Esophagus squamous epithelium (tissue), 4 donors: Measurements from ENCODE around the gene PRAC1.

Experiments
- CTCF ChIP-seq, 6 experiments: fragments of 450-650 bp in 4 of 6; fragments of 200-600 bp in 2 of 6; sonication (generic) in 2 of 6; IDR thresholded peaks; one replicate each; pipeline ENCODE4 v1.5.1; 2016 to 2019; ENCODE audit warnings: antibody characterized with exemption in 6 of 6, mild to moderate bottlenecking in 4 of 6, moderate library complexity in 4 of 6
- POLR2A ChIP-seq, 4 donors: fragments of 450-650 bp; IDR thresholded peaks; one replicate each; pipeline ENCODE4 v1.6.1; 2017; ENCODE audit warnings: antibody characterized with exemption in 4 of 4, mild to moderate bottlenecking in 4 of 4, moderate library complexity in 3 of 4

GRCh38 chr17:48676963-48677558 is 45.3 kb downstream of the PRAC1 start:
- TF ChIP-seq POLR2A (IDR thresholded peaks at IDR 0.05) (no peak), CTCF (IDR thresholded peaks at IDR 0.05) (no peak)
